Effector memory CD4-positive, alpha-beta T cell (primary cell): Measurements from ENCODE around the gene EML4.
"Not testable (repeated sequence)": the region's sequence is repeated elsewhere in the genome, so short reads cannot be mapped to it uniquely, and the experiment has no call there.

ENCODE experiments used
- DNase-seq, 3 donors: peaks; one replicate each; pipeline ENCODE4 v3.0.0-alpha.2; 2020
- H3K27ac ChIP-seq: 2 replicates; pipeline ENCODE4 v1.7.0; 2013; ENCODE audit warnings: mild to moderate bottlenecking, low read length, moderate library complexity; ENCODE audit not compliant: insufficient read depth, poor library complexity, severe bottlenecking
- H3K27me3 ChIP-seq: replicated peaks from 2 replicates; pipeline ENCODE4 v1.7.0; 2013; ENCODE audit warnings: mild to moderate bottlenecking, low read length; ENCODE audit not compliant: insufficient read depth, control insufficient read depth, poor library complexity, severe bottlenecking
- H3K36me3 ChIP-seq: 2 replicates; pipeline ENCODE4 v1.7.0; 2013; ENCODE audit warnings: mild to moderate bottlenecking, low read length, moderate library complexity; ENCODE audit not compliant: control insufficient read depth, insufficient read depth
- H3K4me1 ChIP-seq: 2 replicates; pipeline ENCODE4 v1.7.0; 2013; ENCODE audit warnings: low read length, mild to moderate bottlenecking; ENCODE audit not compliant: control insufficient read depth, insufficient read depth, poor library complexity, severe bottlenecking
- H3K4me3 ChIP-seq: 2 replicates; pipeline ENCODE4 v1.7.0; 2013; ENCODE audit warnings: low read length, low read depth, mild to moderate bottlenecking; ENCODE audit not compliant: insufficient read depth, poor library complexity, severe bottlenecking
- H3K9me3 ChIP-seq: 2 replicates; pipeline ENCODE4 v1.7.0; 2013; ENCODE audit warnings: mild to moderate bottlenecking, low read length, moderate library complexity; ENCODE audit not compliant: control insufficient read depth

Gene EML4

DNA sequence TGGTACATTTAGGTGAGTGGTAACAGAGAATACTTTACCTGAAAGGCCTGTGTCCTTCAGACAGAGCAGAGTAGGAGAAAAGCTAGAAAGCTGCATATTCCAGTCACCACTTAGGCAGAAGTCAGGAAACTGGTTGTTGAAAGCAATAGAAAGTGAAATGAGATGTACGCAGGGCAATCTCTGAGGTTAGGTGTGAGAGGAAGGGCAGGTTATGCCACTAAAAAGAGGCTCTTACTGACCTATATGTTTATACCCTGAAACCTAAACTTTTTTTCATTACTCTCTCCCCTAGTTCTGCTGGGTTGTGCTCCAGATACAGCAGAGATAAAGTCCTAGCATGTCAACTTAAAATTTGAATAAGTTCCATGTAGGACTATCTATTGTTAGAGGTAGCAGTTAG, 98.4 kb downstream of the EML4 start:
- no peak for DNase-seq

GRCh38 chr2:42268528-42269151, 99.5 kb downstream of the EML4 start:
- H3K27ac ChIP-seq: no peak overlapping the region
- H3K4me3 ChIP-seq: no peak overlapping the region
- peaks cover 35% of the 10 kb centered on the region for H3K36me3 ChIP-seq
- no peak for DNase-seq
- H3K27me3 ChIP-seq: no peaks in the 10 kb centered on the region
- no peaks in the 10 kb centered on the region for H3K9me3 ChIP-seq
- H3K4me1 ChIP-seq: peaks cover 6% of the 10 kb centered on the region

More for the DNA sequence above, 98.4 kb downstream of the EML4 start:
- H3K9me3 ChIP-seq: no peaks in the 10 kb centered on the region
- no peak overlapping the region for H3K4me3 ChIP-seq
- H3K36me3 ChIP-seq: peaks cover 35% of the 10 kb centered on the region
- no peaks in the 10 kb centered on the region for H3K27me3 ChIP-seq
- no peak overlapping the region for H3K27ac ChIP-seq
- H3K4me1 ChIP-seq: peaks cover 6% of the 10 kb centered on the region

GRCh38 chr2:42270757-42271156, 101.6 kb downstream of the EML4 start:
- Histone ChIP-seq H3K4me3 (no peak overlapping the region), H3K27me3 (no peaks in the 10 kb centered on the region), H3K36me3 (peaks cover 35% of the 10 kb centered on the region), H3K9me3 (no peaks in the 10 kb centered on the region), H3K27ac (no peak overlapping the region), H3K4me1 (peaks cover 6% of the 10 kb centered on the region)
- DNase-seq: no peak

- H3K36me3 ChIP-seq: peaks cover 40% of the 10 kb centered on the region
- not testable (repeated sequence) for H3K9me3 ChIP-seq, H3K4me3 ChIP-seq, H3K27ac ChIP-seq, H3K4me1 ChIP-seq, DNase-seq, H3K27me3 ChIP-seq
These were observed 102.1 kb downstream of the EML4 start for GRCh38 chr2:42271246-42271645.

DNA sequence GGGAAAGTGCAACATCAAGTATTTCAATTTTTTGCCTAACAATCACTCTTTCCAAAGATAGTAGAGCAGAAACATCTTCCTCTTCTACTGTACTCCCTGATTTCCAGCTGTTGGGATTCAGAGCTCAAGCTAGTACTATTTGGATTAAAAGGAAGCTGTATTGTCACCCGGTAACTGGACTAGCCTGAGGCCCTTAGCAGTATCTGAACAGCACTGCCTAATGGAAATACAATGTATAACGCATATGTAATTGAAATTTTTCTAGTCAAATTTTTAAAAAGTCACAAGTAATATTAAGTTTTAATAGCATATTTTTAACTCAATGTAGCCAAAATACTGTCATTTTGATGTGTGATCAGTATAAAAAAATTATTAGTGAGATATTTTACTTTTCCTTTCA, 105.7 kb downstream of the EML4 start:
- no peak overlapping the region for H3K4me3 ChIP-seq
- H3K27me3 ChIP-seq: no peaks in the 10 kb centered on the region
- H3K9me3 ChIP-seq: no peaks in the 10 kb centered on the region
- H3K27ac ChIP-seq: no peak overlapping the region
- no peak for DNase-seq
- H3K4me1 ChIP-seq: no peaks in the 10 kb centered on the region
- peaks cover 38% of the 10 kb centered on the region for H3K36me3 ChIP-seq

- H3K4me1 ChIP-seq: no peaks in the 10 kb centered on the region
- no peaks in the 10 kb centered on the region for H3K27me3 ChIP-seq
- H3K27ac ChIP-seq: no peak overlapping the region
- H3K36me3 ChIP-seq: peaks cover 51% of the 10 kb centered on the region
- no peak overlapping the region for H3K4me3 ChIP-seq
- no peak for DNase-seq
- H3K9me3 ChIP-seq: no peaks in the 10 kb centered on the region
These were observed 112.4 kb downstream of the EML4 start for GRCh38 chr2:42281416-42282081.

GRCh38 chr2:42284019-42284418, 114.9 kb downstream of the EML4 start:
- no peaks in the 10 kb centered on the region for H3K27me3 ChIP-seq
- H3K9me3 ChIP-seq: no peaks in the 10 kb centered on the region
- no peak overlapping the region for H3K4me3 ChIP-seq
- no peak overlapping the region for H3K27ac ChIP-seq
- no peak for DNase-seq
- peaks cover 39% of the 10 kb centered on the region for H3K36me3 ChIP-seq
- no peaks in the 10 kb centered on the region for H3K4me1 ChIP-seq

DNA sequence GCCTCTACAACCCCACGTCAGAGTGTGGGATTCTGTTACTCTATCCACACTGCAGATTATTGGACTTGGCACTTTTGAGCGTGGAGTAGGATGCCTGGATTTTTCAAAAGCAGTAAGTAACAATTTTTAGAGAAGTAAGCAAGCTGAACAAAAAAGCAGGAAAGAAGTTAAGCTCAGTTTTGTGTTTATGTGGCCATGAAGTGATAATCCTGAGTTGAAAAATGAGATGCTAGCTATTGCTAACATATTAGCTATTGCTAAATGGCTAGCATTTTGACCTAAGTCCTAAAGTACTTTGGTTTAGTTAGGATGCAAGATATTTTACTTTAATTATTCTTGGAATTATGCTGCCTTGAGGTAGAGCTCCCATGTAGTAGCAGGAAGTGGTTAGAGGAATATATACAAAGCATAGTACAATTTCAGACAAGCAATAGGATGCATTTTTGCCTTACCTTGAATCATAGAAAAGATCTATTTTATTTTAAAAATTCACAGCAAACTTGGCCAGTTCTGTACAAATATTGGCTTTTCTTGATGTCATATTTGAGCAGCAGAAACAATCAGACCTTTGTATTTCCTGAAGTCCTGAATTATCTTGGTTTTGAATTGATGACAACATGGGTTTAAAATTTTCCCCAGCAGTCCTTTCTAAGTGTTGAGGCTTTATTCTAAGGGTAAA, 117.3 kb downstream of the EML4 start:
- no peaks in the 10 kb centered on the region for H3K4me1 ChIP-seq
- no peaks in the 10 kb centered on the region for H3K27me3 ChIP-seq
- no peaks in the 10 kb centered on the region for H3K9me3 ChIP-seq
- no peak overlapping the region for H3K4me3 ChIP-seq
- H3K27ac ChIP-seq: no peak overlapping the region
- no peak for DNase-seq
- H3K36me3 ChIP-seq: peaks cover 28% of the 10 kb centered on the region

DNA sequence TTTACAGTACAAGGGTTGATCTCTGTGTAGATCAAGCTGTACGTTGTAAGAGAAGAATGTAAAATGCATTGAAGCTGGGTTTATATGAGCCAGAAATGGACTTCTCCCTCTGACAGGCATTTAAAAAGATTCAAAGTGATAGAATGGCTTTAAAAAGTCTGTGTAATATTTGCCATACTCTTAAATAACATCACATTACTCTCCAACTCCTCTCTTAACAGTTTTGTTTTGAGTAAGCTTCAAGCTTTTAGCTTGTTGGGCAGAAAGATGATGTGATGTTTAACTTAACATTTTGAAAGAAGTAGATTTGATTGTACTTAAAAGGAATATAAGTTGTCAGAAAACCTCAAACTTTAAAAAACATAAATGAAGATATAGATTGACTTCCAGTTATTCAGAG, 119.7 kb downstream of the EML4 start:
- Histone ChIP-seq H3K4me1 (no peaks in the 10 kb centered on the region), H3K4me3 (no peak overlapping the region), H3K36me3 (peaks cover 26% of the 10 kb centered on the region), H3K9me3 (no peaks in the 10 kb centered on the region), H3K27ac (no peak overlapping the region), H3K27me3 (no peaks in the 10 kb centered on the region)
- no peak for DNase-seq

- H3K4me3 ChIP-seq: no peak overlapping the region
- no peaks in the 10 kb centered on the region for H3K4me1 ChIP-seq
- no peaks in the 10 kb centered on the region for H3K27me3 ChIP-seq
- peaks cover 25% of the 10 kb centered on the region for H3K36me3 ChIP-seq
- DNase-seq: no peak
- no peaks in the 10 kb centered on the region for H3K9me3 ChIP-seq
- H3K27ac ChIP-seq: no peak overlapping the region
These were observed 120.1 kb downstream of the EML4 start for GRCh38 chr2:42289222-42289621.
